ES-I3 (cell line): Measurements from ENCODE around the gene HOXC9.

ENCODE experiments used
- H3K36me3 ChIP-seq: 2 replicates; pipeline ENCODE4 v1.6.1; 2013; ENCODE audit warnings: mild to moderate bottlenecking, low read length, control low read depth, moderate library complexity; ENCODE audit not compliant: insufficient read depth
- H3K4me1 ChIP-seq: 2 replicates; pipeline ENCODE4 v1.6.1; 2013; ENCODE audit warnings: mild to moderate bottlenecking, control low read depth, low read length; ENCODE audit not compliant: insufficient read depth
- H3K9ac ChIP-seq: 2 replicates; pipeline ENCODE4 v1.6.1; 2013; ENCODE audit warnings: low read depth, mild to moderate bottlenecking, low read length, moderate library complexity
- H3K9me3 ChIP-seq: 2 replicates; pipeline ENCODE4 v1.6.1; 2013; ENCODE audit warnings: mild to moderate bottlenecking, low read length, moderate library complexity; ENCODE audit not compliant: control insufficient read depth, insufficient read depth

HOXC9 gene

DNA sequence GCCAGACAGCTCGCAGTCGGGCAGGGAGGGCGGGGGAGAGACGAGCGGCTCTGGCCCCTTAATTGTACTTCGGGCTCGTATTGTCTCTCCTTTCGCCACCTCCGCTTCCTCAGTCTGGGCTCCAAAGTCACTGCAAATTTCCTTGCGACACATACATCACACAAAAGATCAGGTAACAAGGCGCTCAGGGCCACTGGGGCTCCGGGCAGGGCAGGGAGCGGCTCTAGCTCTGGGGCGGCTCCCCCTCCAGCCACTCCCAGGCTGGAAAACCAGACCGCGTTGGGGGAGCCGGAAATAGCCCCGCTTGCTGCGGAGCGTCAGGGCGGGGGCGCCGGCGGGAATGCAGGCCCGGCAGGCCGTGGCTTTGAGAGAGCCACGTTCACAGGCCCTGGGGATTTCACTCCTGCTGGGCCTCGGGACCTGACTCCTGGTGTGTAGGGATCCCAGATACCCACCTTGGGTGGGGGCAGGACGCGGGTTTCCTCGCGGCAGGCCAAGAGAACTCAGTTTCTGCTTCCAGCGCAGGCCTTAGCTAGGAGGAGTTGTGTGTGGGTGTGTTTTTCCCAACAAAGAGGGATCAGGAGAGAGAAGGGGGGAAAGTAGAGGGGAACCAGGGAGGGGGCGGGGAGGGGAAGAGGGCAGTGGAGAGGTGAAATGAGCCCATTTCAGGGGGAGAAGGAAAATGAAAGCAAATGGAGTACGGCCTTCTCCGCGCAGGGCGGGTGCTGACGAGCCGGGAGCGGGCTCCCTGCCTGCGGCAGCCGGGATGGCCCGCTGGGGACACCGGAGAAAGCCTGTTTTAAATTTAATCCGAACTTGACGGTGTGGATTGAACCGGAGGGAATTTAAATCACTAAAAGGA is 4.4 kb upstream of the HOXC9 start:
- H3K4me1 ChIP-seq: no peaks in the 10 kb centered on the region; the same call in 1 of the 2 replicates
- H3K9me3 ChIP-seq: no peaks in the 10 kb centered on the region
- no peaks in the 10 kb centered on the region for H3K36me3 ChIP-seq
- peak overlapping the region; percentile 25; the same call in 1 of the 2 replicates for H3K9ac ChIP-seq

DNA sequence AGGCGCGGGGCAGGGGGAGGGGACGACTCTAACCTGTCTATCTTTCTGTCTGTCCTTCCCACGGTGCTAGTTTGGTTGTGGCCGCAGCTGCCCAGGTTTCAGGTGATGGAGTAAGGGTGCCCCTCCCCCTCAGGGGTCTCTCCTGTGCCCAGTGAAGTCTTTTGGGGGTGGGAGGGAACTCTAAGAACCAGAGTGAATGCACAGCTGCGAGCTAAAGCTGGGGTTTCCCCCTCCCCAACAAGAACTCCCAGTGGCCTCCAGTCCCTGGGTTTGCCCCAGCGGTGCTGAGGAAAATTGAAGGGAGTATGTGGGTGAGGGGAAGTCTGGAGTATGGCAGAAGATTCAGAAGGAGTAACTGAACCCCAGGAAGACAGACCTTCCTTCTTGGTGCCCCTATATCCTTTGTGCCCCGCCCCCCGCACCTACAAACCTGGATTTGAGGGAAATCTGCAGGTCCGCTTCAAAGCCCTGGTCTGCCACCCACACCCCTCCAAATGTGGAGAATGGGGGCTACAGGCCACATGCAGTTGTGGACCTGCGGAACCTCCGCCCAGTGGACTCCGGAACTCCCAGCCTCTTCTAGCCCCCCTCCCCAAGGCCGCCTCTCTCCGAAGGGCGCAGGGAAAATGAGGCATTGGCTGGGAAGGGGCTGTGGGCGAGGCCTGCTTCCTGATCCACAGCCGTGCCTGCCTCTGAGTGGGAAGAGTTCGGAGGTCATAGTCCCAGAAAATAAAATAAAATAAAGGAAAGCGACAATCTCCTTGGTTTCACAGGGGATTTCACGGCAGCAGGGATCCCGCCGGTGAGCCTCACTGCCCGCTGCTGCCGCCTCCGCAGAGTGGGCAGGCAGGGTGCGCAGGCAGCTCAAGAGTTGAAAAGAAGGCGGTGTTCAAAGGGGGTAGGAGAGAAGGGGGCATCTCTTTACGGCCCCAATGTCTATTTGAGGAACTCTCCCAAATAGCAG is 3.4 kb upstream of the HOXC9 start:
- Histone ChIP-seq H3K4me1 (no peaks in the 10 kb centered on the region; the same call in 1 of the 2 replicates), H3K9ac (peak overlapping the region; percentile 25; the same call in 1 of the 2 replicates), H3K9me3 (no peaks in the 10 kb centered on the region), H3K36me3 (no peaks in the 10 kb centered on the region)

DNA sequence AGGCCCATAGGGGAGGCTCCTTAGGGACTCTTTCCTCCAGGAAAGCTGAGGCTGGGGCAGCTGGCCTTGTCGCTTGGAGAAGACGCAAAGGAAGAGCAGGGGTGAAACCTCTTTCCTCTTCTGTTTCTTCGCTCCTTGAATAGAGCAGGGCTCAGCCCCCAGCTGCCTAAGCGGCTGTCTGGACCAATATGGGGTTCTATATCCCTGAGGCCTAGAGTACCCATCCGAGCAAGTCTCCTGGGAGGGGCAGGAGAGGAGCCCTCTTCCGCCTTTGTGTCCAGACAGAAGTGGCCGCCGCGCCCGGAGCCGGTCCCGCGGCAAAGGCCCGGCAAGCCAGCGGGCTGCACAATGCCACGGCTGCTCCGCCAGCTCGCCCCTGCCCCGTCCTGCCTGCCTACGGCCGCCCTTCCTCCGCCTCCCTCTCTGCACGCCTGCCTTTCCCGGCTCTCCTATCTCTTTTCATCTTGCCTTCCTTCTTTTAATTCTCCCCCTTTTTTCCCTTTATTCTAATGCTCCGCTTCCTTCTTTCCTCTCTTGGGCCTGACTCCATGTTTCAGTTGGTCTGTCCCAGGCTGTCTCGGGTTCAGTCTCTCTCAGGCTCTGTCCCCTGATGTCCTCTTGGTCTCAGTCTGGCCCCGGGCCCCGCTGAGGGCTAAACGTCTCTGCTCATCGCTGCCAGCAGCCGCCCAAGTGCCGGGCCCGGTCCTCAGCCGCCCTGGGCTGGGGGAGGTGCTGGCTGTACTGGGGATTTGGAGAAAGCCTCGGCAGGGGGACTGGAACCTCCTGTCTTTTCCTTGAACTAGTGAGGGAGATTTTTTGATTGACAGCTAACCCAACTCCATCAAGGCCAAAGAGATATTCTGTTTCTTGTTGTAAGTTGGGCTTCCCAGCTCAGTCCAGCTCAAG is 2.5 kb upstream of the HOXC9 start:
- Histone ChIP-seq H3K36me3 (no peaks in the 10 kb centered on the region), H3K9me3 (no peaks in the 10 kb centered on the region), H3K9ac (no peak overlapping the region), H3K4me1 (no peaks in the 10 kb centered on the region; the same call in 1 of the 2 replicates)

DNA sequence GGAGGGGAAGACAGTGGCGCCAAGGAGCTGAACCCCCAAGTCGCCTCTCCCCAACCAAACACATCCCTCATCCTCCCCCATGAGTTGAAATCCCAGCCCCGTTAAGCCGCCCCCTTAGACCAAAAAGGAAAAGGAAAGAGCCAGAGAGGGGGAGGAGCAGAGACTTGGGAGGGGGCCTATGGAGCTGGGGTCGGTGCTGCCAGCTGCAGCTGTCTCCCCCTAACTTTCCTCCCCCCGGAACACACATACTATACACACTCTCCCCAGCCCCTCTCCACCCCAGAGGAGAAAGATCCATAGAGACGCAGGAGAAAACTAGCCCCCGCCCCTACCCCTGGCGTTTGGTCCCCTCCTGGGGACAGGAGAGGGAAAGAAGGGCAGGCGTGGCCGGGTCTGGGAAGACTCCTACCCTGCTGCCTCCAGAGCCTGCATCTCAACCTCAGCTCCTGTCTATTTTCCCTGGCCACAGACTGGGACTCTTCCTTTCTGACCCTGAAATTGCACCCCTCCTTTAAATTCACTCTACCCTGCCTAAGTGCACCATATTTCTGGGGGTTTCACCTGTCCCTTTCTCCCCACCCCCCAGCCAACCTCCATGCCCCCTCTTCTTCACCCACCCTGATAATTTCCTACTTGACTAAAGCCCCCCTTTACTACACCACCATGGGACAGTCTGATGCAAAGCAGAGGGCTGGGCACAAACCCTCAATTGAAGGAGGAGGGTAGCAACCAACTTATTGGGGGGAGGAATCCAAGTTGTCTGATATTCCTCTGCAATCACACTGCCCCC is 1.7 kb upstream of the HOXC9 start:
- H3K36me3 ChIP-seq: no peaks in the 10 kb centered on the region
- H3K9me3 ChIP-seq: no peaks in the 10 kb centered on the region
- H3K4me1 ChIP-seq: no peaks in the 10 kb centered on the region; the same call in 1 of the 2 replicates
- no peak overlapping the region for H3K9ac ChIP-seq

DNA sequence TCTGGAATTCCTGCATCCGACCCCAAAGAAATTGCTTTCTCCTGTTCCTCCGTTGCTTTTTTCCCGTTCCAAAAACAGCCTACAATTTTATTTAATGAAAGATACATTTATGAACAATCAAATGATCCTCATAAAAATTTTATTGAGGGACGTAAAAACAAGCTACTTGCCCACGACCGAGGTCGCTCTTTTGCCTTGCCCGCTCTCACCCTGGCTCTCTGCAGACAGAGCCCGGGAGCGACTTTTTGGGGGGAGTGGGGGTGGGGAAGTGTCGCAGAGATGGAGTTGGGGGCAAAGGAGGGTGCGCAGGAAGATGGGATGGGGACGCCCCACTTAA is 1.1 kb upstream of the HOXC9 start:
- no peaks in the 10 kb centered on the region for H3K9me3 ChIP-seq
- H3K4me1 ChIP-seq: no peaks in the 10 kb centered on the region; the same call in 1 of the 2 replicates
- no peaks in the 10 kb centered on the region for H3K36me3 ChIP-seq
- H3K9ac ChIP-seq: no peak overlapping the region

DNA sequence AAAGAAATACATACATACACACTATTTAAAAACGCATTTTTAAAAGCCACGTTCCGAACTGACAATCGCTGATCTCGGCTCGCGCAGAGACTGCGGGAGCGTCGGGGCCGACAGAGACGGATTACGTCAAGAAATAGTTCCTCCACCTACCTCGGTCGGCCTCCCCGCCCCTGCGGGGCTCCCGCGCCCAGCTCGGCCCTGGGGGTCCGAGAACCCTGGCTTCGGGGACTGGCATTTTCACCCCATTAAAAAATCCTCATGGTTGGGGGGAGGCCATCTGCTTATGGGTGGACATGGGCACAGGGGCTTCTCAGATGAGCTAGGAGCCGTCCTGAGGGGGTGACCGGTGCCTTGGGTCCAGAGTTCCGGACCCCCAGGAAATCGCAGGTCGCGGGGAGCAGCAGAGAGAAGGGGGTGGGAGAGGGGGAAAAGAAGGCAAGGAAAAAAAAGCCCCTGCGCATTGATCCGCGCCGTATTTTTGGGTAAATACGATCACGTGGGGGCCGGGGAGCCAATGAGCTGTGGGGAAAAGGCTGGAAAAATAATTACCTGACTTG is 324 bp upstream of the HOXC9 start:
- H3K36me3 ChIP-seq: no peaks in the 10 kb centered on the region
- H3K9ac ChIP-seq: peak overlapping the region; percentile 38; the same call in 1 of the 2 replicates
- H3K4me1 ChIP-seq: no peaks in the 10 kb centered on the region; the same call in 1 of the 2 replicates
- no peaks in the 10 kb centered on the region for H3K9me3 ChIP-seq

DNA sequence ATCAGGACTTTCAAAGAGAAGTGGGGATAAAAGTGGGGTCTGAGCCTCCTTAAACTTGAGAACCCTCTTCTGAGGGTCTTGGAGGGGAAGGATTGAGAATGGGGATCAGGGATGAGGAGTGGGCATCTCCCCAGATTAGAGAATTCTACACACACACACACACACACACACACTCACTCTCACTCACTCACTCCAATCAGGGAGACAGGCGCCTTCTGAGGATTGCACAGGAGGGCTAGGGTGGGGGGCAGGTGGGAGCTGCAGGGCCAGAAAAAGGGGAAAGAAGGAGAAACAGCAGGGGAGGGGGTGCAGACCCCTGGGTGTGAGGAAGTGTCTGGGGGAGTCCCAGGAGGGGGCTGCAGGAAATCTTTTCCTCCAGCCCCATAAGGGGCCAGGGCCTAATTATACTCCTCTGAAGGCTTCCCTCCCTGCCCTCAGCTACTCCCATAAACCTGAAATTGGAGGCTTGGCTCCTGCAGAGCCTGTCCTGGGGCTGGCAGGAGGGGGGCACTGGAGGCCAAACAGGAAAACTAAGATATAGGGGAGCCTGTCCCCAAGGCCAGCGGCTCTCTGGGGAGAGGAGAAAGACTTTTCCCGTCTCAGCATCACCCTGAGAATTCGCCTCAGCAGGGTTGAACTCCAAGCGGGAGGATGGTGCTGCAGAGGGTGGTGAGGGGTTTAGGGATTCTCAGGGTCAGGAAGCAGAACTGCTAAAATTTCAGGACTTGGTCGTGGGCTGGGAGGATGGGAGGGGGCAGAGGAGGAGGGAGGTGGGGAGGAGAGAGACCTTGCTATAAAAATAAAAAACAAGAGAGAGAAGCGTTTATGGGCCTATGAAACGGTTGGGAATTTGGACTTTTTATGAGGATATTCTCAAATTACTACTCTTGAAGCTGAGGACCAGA is 1.6 kb downstream of the HOXC9 start:
- Histone ChIP-seq H3K4me1 (no peaks in the 10 kb centered on the region; the same call in 1 of the 2 replicates), H3K9me3 (no peaks in the 10 kb centered on the region), H3K36me3 (no peaks in the 10 kb centered on the region), H3K9ac (no peak overlapping the region)

DNA sequence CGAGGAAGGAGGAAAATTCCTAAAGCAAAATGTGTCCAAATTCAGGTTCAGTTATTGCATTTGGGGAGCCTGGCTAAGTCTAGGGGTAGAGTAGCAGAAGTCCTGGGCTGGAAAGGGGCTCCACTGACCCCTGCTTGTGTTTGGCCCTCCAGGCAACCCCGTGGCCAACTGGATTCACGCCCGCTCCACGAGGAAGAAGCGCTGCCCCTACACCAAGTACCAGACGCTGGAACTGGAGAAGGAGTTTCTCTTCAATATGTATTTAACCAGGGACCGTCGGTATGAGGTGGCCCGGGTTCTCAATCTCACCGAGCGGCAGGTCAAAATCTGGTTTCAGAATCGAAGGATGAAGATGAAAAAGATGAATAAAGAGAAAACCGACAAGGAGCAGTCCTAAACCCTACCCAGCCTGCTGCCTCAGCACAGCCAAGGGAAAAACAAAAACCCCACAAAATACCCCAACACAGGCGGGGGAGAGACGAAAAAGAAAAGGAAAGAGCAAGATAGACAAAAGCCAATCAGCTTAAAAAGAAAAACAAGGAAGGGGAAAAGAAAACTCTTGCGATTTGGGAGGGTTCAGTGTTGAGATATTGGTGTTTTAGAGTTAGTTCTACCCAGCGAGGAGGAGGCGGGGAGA is 2.4 kb downstream of the HOXC9 start:
- no peaks in the 10 kb centered on the region; the same call in 1 of the 2 replicates for H3K4me1 ChIP-seq
- no peaks in the 10 kb centered on the region for H3K9me3 ChIP-seq
- no peak overlapping the region for H3K9ac ChIP-seq
- H3K36me3 ChIP-seq: no peaks in the 10 kb centered on the region

DNA sequence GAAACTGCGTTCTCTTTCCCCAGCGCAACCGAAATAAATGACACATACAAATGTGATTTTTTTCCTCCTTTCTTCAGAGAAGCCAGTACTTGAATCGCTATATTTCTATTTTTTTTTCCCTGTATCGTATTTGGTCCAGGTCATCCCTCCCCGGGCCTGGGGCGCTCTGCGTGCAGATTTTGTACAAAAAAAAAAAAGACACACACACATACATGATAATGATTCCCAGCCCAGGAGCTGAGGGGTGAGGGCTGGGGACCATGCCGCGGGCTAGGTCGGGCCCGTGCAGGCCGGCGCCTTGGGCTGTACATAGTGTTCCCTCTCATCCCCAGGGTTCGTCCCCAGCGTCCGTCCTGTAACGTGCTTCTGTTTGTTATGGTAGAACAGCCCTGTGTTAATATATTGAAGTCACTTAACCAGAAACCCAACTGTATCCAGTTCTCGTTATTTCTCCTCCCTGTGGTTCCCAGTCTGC is 3.0 kb downstream of the HOXC9 start:
- Histone ChIP-seq H3K4me1 (no peaks in the 10 kb centered on the region; the same call in 1 of the 2 replicates), H3K36me3 (no peaks in the 10 kb centered on the region), H3K9ac (no peak overlapping the region), H3K9me3 (no peaks in the 10 kb centered on the region)

DNA sequence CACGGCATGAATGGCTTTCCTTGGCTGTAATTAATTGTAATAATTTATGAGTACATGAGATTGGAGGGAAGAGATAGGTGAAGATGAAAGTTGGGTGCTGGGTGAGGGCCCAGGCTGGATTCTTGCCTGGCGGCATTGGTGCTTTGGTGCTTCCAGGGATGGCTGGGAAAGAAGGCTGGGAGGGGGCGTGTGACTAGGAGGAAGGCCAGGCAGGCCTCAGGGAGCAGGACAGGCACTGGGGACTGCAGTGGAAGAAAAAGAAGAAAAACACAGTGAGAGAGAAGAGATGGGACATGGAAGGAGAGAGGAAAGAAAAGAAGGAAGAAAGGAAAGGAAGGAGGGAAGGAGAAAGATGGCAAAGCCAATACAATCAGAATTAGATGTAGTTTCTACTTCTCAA is 3.7 kb downstream of the HOXC9 start:
- no peak overlapping the region for H3K9ac ChIP-seq
- no peaks in the 10 kb centered on the region; the same call in 1 of the 2 replicates for H3K4me1 ChIP-seq
- H3K9me3 ChIP-seq: peaks cover 3% of the 10 kb centered on the region; the same call in 1 of the 2 replicates
- no peaks in the 10 kb centered on the region for H3K36me3 ChIP-seq

DNA sequence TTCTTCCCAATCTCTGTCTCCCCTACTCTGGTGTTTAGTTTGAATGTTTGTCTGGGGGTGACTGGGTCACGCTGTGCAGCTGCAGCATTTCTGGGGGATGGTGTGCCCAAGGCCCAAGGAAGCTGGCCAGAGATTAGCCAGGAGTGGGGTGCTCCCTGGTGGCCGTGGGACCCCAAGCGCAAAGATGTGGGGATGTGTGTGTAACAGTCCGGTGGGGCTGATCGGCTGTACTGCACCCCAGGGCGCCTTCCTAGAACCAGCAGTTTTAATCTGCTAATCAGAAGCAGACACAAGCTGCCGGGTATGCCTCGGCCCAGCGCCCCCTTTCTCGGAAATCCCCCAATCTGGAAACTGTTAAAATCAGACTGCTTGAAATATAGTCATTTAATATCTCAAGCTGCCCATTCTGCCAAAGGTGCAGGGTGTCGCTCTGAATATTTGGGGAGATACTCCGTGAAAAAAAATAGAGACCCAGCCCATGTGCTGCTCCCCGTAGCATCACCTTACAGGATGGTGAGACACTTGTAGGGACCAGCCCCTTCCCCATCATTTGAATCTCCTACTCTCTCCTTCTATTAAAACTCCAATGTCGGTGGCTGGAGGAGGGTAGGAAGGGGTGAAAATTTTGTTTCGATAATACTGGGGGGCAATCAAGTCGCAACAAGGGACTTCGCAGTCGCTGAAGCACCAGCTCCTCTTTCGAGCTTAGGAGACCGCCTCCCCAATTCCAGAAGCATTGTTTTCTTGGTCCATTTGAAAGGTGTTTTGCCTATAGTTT is 4.3 kb downstream of the HOXC9 start:
- no peaks in the 10 kb centered on the region; the same call in 1 of the 2 replicates for H3K4me1 ChIP-seq
- H3K36me3 ChIP-seq: no peaks in the 10 kb centered on the region
- peaks cover 3% of the 10 kb centered on the region; the same call in 1 of the 2 replicates for H3K9me3 ChIP-seq
- no peak overlapping the region for H3K9ac ChIP-seq
